COLO668 (cell line): ENCODE measurements around the gene MAPK1IP1L.
"Not testable (repeated sequence)": the region's sequence is repeated elsewhere in the genome, so short reads cannot be mapped to it uniquely, and the experiment has no call there.

Experiments used
- DNase-seq: peaks from one replicate; lab custom pipeline; 2025; ENCODE audit not compliant: unreplicated experiment; lab: John Stamatoyannopoulos, UW

MAPK1IP1L gene

DNA sequence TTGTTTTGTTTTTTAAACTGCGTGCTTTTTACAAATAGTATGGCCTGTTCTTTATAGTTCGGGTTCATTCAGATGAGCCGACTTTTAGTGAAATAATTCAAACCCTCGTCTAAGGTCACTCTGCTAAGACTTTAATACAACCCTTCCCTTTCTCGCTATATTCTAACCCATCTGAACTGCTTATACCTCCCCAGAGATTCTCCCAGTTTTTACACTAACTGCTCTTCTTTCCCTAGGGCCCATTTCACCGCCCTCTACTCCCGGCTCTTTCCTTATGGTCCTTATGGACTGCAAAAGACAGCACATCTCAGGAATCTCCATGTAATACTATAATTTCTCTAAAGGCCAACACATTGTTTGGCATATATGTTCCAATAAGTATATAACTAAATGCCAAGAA is 2.1 kb downstream of the MAPK1IP1L start:
- DNase-seq = no peak

DNA sequence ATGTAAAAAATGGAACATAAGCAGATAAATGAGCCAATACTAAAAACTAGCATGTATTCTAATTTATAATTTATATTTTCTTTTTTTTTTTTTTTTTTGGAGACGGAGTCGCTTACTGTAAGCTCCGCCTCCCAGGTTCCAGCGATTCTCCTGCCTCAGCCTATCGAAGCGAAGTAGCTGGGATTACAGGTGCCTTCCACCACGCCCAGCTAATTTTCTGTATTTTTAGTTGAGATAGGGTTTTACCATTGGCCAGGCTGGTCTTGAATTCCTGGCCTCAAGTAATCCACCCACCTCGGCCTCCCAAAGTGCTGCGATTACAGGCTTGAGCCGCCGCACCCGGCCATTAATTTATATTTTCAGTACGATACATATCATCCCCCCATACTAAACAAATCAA is 2.7 kb downstream of the MAPK1IP1L start:
- DNase-seq = no peak

- DNase-seq = no peak
These were observed 6.5 kb downstream of the MAPK1IP1L start for GRCh38 chr14:55057919-55058318.

DNA sequence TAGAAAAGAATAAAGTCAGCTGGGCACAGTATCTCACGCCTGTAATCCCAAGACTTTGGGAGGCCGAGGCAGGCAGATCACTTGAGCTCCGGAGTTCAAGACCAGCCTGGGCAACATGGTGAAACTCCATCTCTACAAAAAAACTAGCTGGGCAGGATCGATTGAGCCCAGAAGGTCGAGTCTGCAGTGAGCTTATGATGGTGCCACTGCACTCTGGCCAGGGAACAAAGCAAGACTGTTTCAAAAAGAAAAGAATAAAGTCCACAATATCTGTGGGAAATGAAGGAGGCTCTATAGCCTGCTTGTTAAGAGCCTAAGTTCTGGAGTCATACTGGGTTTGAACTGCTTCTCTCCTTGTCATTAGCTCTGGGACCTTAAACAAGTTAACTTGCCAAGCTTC is 7.9 kb downstream of the MAPK1IP1L start:
- DNase-seq = no peak

GRCh38 chr14:55062517-55063351 is 11.3 kb downstream of the MAPK1IP1L start:
- no peak for DNase-seq

- DNase-seq = not testable (repeated sequence)
These were observed 13.4 kb downstream of the MAPK1IP1L start for GRCh38 chr14:55064896-55065295.

- no peak for DNase-seq
These were observed 14.0 kb downstream of the MAPK1IP1L start for GRCh38 chr14:55065411-55065810.

GRCh38 chr14:55066223-55066622 is 14.8 kb downstream of the MAPK1IP1L start:
- no peak for DNase-seq

- DNase-seq = no peak
These were observed 19.5 kb downstream of the MAPK1IP1L start for GRCh38 chr14:55070981-55071411.

DNA sequence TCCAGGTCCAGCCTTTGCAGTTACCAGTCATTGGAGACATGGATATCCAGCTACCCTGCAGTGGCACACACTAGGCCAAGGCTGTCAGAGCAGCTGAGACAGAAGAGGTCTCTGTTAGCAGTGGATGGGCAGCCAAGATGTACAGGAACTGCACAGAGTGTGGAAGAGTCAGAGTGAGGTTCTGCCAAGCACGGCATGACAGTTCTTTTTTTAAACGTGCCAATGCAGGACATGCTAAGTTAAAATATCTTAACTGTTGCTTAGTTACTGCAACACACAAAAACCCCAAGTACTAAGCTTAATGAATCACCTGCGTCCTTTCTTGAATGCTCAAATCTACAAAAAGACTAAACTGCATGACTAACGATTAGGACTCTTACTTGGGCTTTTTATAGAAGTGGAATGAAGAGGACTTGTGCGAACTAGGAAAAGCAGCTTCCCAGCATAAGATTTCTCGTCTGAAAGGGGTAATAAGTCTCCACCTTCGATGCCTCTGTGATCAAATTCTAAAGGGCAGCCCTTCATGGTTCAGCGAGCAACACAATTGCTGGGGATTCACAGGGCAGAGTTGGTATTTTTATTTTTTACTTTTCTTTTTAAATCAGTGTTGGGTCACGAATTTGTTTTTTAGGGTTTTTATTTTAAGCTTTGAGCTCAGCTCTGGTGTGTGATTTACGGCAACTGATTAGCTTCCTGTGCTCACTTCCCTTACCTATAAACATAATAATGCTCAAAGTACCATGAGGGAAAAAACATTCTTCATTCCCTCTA is 20.6 kb downstream of the MAPK1IP1L start:
- DNase-seq = no peak

DNA sequence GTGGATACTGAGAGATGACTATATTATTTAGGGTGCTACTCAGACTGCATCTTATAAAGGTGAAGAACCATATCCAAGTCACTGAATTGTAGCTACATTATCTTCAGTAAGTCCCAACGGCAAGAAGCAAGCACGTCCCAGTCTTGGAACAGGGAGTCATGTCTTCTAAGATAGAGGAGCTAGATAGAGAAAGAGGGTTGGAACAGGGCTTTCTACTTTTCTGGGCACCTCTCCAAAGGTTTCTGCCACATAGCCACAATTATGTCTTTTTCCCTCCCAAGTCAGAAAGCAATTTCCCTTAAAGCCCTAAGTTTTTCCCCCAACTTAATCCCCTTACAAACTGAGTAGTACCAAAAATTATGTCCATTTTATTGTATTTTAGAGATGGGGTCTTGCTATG is 22.4 kb downstream of the MAPK1IP1L start:
- no peak for DNase-seq

GRCh38 chr14:55074662-55075061 is 23.2 kb downstream of the MAPK1IP1L start:
- no peak for DNase-seq

DNA sequence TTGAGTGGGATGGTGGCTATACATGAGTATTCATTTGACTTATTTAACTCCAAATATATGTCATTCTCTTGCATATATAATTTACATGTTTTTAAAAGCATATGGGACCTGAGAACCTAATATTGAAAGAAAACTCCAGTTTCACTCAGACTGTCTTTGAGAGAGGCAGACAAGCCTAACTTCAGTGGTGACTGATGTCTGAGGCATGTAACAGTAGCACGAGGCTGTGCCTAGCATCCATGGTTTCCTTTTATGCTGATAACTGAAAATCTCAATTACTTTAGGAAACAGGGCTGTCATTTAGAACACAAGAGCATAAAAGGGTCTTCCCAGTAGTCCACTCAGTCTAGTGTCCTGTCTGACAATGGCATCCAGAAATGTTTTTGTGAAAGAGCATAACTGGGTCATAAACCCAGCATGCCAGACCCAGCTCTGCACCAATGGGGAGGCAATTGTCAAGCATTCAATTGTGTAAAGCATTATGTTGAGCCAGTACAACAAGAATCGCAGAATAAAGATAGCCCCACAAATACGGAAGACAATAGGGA is 24.3 kb downstream of the MAPK1IP1L start:
- DNase-seq = no peak

GRCh38 chr14:55077170-55078151 is 26.0 kb downstream of the MAPK1IP1L start:
- no peak for DNase-seq

- DNase-seq = not testable (repeated sequence)
These were observed 28.5 kb downstream of the MAPK1IP1L start for GRCh38 chr14:55079961-55080360.

GRCh38 chr14:55084401-55085059 is 33.1 kb downstream of the MAPK1IP1L start:
- no peak for DNase-seq

DNA sequence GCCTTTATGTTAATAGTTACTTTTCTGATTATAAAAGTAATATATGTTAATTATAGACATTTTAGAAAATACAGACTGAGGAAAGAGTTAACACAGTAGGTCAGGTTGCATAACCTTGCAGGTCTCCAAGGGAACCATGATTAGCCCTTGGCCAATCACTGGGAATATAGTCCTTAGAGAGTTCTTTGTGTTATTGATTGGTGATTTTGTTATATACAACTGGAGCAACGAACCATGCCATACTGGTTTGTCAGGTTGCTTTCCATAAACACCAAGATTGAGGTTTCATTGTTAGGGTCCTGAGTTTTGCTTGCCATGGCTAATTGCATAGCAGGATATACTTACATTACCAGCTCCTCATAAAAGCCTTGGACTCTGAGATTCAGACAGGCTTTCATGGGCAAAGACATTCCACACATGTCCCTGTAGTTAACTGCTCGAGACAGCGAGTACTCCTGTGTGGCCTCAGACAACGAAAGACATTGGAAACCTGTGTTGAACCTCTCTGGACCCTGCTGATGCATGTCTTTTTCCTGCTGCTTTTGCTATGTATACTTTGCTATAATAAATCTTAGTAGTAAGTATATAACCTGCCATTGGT is 33.7 kb downstream of the MAPK1IP1L start:
- DNase-seq = no peak

DNA sequence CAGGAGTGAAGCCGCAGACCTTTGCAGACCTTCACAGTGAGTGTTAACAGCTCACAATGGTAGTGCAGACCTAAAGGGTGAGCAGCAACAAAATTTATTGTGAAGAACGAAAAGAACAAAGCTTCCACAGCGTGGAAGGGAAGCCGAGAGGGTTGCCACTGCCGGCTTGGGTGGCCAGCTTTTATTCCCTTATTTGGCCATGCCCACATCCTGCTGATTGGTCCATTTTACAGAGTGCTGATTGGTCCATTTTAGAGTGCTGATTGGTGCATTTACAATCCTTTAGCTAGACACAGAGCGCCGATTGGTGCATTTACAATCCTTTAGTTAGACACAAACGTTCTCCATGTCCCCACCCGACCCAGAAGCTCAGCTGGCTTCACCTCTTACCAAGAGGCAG is 35.5 kb downstream of the MAPK1IP1L start:
- no peak for DNase-seq

GRCh38 chr14:55088356-55088755 is 36.9 kb downstream of the MAPK1IP1L start:
- no peak for DNase-seq

DNA sequence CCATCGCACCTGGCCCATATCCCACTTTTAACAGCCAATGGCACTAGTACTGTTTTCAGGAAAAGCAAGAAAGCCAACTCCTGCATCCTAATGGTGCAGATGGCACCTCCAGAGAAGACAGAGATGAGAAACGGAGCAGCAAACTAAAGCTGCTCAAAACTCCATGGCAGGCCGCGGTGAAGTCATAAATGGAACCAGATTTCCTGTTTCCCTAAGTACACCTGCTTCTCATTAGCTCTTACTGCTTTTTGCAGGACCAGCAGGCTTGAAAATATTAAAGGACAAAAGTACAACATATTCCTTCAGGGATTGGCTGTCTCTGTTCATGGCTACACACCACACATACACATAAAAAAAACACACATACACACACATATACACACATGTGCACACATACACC is 40.9 kb downstream of the MAPK1IP1L start:
- DNase-seq = no peak
